Hematopoietic multipotent progenitor cell treated with erythropoietin and hydrocortisone succinate and interleukin-3 and kit ligand, for 17 days (in vitro differentiated cells): ENCODE data around the gene SGIP1.

ENCODE experiments used
- DNase-seq: peaks from one replicate; pipeline ENCODE4 v3.0.0-alpha.2; 2015; ENCODE audit warnings: low spot score

Gene SGIP1

DNA sequence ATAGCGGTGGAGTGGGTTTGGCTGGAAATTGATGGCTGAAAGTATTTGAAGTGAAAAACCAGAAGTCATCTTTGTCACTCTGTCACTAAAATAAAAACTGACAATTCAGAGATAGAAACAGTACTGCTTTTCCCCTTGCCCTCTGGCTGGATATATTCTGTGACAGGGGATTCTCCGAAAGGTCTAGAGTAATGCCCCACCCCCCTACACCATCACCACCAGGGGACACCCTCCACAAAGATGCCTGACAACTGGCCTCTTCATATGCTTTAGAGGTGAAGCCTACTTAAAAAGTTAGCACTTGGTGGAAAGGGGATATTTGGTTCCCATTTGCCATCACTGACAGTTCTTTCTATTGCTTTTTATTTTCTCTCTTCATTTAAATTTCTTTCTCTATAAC is 73.5 kb downstream of the SGIP1 start:
- no peak for DNase-seq

- DNase-seq = no peak
These were observed 79.2 kb downstream of the SGIP1 start for GRCh38 chr1:66613187-66613586.

GRCh38 chr1:66617362-66618184 is 83.6 kb downstream of the SGIP1 start:
- DNase-seq = no peak

- no peak for DNase-seq
These were observed 84.4 kb downstream of the SGIP1 start for GRCh38 chr1:66618390-66618789.

DNA sequence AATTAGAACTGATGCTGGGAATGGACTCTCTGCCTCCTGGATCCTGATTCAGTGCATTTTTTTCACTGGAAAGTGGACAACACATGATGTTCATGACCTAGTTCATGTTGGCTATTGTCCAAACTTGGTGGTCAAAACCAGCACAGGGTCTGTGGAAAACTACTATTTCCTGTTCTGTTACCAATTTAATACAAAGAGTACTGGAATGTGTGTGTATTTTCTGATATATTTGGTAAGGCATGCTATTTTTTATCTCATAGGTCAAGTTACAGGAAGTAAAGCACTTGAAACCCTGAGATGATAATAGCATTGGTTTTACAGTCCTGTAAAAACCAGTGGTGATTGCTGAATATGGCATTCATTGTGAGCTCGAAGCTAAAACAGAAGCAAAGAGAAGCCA is 89.9 kb downstream of the SGIP1 start:
- no peak for DNase-seq

- DNase-seq = no peak
These were observed 90.6 kb downstream of the SGIP1 start for GRCh38 chr1:66624412-66625060.

DNA sequence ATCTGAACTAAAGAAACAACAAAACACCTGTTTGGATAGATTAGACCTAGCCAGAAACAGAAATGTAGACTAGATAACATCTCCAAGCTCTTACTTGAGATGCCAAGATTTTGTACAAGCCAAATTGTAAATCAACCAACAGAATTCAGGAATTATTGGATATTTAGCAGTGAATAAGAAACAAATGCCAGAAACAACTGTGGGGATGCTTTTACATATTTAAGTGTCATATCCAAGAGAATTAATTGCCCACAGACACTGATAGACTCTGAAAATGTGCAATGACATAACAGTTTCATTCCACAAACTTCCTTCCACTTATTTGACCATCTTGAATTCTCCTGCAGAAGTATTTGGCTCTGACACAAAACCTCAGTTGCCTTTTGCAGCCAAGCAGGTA is 92.3 kb downstream of the SGIP1 start:
- no peak for DNase-seq

- no peak for DNase-seq
These were observed 95.0 kb downstream of the SGIP1 start for GRCh38 chr1:66628926-66629325.

- DNase-seq = no peak
These were observed 99.2 kb downstream of the SGIP1 start for GRCh38 chr1:66633159-66633558.

GRCh38 chr1:66637146-66637545 is 103.2 kb downstream of the SGIP1 start:
- no peak for DNase-seq

GRCh38 chr1:66641891-66642473 is 108.0 kb downstream of the SGIP1 start:
- no peak for DNase-seq

DNA sequence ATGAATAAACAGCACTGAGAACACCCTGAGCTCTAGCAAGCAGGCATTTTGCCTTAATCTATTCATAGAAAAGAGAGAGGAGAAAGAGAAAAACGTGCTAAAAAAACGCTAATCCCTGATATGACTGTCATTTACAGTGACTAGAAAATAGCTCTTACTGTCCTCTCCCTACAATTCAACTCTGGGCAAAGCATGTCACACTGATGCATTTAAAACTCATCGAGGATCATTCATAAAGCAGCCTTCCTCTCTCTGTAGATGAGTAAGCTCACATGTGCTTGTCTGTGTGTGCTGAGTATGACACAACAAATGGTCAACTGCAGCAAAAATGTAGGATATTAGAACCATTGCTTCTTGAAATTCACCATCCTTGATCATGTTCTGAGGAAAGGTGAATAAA is 109.0 kb downstream of the SGIP1 start:
- no peak for DNase-seq

DNA sequence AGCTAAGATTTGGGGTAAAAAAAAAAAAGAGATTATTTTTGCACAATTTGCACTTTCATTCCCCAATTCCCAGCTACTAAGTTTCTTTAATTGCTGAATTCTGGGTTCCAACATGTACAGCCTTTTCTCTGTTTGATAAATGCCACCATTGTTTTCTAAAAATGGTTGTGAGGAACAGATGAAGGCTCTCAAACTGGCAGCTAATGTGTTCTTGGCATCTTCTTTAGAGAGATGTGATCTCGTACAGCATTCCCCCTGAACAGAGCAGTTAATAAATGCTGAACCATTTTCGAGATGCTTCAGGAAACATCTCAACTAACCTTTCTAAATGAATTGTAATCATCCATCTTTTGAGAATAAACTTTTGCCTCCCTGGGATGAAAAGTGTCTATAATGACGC is 110.4 kb downstream of the SGIP1 start:
- no peak for DNase-seq

DNA sequence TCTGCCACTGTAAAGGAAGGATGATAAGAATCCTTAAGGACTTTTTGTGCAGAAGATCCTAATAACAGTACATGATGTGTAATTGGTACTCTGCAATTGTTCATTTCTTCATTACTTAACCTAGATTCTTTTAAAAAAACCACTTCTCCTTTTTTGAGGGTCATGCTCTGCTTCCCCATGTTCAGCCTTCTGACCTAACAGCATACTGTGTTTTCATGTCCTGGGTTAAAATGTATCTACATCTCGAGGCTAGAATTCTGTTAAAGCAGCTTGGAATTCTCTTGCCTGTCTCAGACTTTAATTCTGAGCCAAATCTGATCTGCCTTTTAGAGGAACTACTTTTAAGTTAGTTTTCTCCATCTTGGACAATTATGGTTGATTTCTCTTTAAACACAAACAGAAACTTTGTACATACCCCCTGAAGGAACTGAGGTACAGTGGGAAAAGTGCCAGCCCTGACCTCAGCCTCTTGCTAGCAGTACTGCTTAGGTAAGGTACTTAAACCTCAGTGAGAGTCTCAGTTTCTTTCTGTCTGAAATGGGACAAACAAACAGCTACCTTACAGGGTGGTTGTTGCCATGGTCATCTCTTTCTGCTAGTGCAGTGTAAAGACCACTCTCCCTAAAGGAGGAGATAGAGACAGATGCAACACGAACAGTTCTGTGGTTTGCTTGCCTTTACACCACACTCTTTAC is 115.1 kb downstream of the SGIP1 start:
- no peak for DNase-seq

GRCh38 chr1:66652556-66652955 is 118.6 kb downstream of the SGIP1 start:
- DNase-seq = no peak

- DNase-seq = no peak
These were observed 120.7 kb downstream of the SGIP1 start for GRCh38 chr1:66654643-66655042.

DNA sequence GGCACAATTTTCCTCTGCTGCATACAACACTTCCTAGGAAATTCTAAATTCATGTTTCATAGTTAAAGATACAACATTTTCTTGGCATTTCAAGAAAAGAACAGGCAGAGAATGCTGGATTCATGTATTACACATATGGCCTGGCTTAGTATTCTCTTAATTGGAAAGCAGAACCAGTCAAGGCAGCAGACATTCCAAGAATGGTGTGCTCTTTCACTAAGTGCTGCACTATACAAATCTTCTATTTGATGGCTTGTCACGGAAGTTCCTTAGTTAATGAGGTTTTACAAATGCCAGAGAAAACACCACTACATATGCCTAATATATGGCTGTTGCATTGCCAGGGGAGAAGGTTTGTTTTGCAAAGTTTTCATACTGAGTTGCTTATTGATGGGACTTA is 137.5 kb downstream of the SGIP1 start:
- DNase-seq = no peak

- DNase-seq = no peak
These were observed 142.8 kb downstream of the SGIP1 start for GRCh38 chr1:66676613-66677298.

DNA sequence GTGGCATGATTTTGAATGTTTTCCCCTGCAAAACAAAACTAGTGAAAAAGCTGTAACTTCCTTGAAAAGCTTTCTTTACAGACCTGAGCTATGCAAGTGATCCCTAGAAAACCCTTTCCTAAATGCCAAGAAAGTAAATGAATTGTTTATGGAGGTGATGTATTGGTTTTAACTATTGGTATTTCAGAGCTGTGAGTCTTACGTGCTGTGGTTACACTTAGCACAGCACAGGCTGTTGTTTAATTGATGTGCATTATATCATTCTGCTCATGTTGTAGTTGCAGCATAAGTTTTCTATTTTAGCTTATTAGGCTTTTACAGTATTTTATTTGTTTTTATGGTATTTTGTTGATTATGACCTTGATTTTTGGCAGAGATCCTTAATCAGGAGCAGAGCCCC is 144.2 kb downstream of the SGIP1 start:
- DNase-seq = no peak

GRCh38 chr1:66679140-66679539 is 145.2 kb downstream of the SGIP1 start:
- no peak for DNase-seq

DNA sequence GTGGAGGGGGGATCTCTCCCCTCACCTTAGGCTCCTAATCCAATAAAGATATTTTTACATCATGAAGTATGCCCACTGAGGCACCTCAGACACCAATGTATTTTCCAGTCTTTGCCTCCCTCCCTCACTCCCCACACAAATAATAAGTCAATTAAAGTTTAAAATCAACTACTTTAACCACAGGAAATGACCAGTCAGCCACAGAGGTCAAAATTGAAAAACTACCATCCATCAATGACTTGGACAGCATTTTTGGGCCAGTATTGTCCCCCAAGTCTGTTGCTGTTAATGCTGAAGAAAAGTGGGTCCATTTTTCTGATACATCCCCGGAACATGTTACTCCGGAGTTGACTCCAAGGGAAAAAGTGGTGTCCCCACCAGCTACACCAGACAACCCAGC is 147.7 kb downstream of the SGIP1 start:
- DNase-seq = no peak

GRCh38 chr1:66682106-66682505 is 148.2 kb downstream of the SGIP1 start:
- DNase-seq = no peak
